ENCODE results near the gene NUP35.

- TF ChIP-seq BHLHE40 (IDR thresholded peaks at IDR 0.05; ENCODE audit: low read depth, low read length) (no peak), CTCF (conservative IDR thresholded peaks at IDR 0.05; ENCODE audit: low read depth, low read length) (no peak), POLR2A (IDR thresholded peaks at IDR 0.05; ENCODE audit: low read depth, low read length) (no peak)
Measured at GRCh38 chr2:183134016-183134415, 9.8 kb downstream of the NUP35 start.
